GM10266 (cell line): Measurements from ENCODE around the gene EID1.
"Not testable (repeated sequence)": the region's sequence is repeated elsewhere in the genome, so short reads cannot be mapped to it uniquely, and the experiment has no call there.

Experiments used
- DNase-seq: peaks from one replicate; pipeline ENCODE4 v3.0.0; 2012; ENCODE audit errors: extremely low spot score
- TF ChIP-seq, protein P1 (sequence below): IDR thresholded peaks from 2 replicates; pipeline ENCODE4 v1.5.1; 2012; ENCODE audit warnings: mild to moderate bottlenecking, low read depth; ENCODE audit not compliant: control insufficient read depth, insufficient read depth; ENCODE audit errors: missing control alignments

EID1 gene

DNA sequence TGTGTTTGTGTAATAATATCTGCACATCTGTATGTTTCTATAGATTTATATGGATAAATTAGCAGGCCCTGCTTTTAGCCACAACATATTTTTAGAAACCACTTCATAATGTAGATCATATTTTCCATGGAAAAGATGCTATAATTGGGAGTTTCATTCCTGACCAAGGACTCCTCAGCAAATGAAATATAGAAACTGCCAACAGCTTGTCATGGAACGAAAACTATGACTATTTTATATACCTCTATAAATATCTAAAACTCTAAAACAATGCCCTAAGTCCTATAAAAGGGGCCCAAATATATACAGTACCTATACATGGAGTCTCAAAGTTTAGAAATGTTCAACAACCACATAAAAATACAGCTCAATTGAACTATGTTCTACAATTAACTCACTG lies 27.9 kb downstream of the EID1 start:
- DNase-seq: no peak
- TF ChIP-seq, protein P1, sequence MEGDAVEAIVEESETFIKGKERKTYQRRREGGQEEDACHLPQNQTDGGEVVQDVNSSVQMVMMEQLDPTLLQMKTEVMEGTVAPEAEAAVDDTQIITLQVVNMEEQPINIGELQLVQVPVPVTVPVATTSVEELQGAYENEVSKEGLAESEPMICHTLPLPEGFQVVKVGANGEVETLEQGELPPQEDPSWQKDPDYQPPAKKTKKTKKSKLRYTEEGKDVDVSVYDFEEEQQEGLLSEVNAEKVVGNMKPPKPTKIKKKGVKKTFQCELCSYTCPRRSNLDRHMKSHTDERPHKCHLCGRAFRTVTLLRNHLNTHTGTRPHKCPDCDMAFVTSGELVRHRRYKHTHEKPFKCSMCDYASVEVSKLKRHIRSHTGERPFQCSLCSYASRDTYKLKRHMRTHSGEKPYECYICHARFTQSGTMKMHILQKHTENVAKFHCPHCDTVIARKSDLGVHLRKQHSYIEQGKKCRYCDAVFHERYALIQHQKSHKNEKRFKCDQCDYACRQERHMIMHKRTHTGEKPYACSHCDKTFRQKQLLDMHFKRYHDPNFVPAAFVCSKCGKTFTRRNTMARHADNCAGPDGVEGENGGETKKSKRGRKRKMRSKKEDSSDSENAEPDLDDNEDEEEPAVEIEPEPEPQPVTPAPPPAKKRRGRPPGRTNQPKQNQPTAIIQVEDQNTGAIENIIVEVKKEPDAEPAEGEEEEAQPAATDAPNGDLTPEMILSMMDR: no peak

DNA sequence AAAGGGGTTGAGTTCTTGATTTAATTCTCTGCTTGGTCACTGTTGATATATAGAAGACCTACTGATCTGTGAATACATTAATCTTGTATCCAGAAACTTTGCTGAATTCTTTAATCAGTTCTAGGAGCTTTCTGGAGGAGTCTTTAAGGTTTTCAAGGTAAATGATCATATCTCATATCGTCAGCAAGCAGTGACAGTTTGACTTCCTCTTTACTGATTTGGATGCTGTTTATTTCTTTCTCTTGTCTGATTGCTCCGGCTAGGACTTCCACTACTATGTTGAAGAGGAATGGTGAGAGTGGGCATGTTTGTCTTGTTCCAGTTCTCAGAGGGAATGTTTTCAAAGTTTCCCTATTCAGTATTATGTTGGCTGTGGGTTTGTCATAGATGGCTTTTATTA lies 31.4 kb downstream of the EID1 start:
- not testable (repeated sequence) for DNase-seq

DNA sequence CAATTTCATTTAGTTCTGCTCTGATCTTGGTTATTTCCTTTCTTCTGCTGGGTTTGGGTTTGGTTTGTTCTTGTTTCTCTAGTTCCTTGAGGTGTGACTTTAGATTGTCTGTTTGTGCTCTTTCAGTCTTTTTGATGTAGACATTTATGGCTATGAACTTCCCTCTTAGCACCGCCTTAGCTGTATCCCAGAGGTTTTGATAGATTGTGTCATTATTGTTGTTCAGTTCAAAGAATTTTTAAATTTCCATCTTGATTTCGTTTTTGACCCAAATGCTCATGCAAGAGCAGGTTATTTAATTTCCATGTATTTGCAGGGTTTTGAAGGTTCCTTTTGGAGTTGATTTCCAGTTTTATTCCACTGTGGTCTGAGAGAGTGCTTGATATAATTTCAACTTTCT lies 32.6 kb downstream of the EID1 start:
- DNase-seq: not testable (repeated sequence)

DNA sequence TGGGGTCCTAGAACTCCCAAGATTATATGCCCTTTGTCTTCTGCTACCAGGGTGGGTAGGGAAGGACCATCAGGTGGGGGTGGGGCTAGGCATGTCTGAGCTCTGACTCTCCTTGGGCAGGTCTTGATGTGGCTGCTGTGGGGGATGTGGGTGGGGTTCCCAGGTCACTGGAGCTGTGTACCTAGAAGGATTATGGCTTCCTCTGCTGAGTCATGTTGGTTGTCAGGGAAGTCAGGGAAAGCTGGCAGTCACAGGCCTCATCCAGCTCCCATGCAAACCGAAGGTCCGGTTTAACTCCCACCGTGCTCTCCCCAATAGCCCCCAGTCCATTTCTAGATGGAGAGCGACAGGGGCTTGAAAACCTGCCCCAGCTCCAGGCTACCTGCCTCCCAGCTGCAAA lies 35.2 kb downstream of the EID1 start:
- DNase-seq: no peak

DNA sequence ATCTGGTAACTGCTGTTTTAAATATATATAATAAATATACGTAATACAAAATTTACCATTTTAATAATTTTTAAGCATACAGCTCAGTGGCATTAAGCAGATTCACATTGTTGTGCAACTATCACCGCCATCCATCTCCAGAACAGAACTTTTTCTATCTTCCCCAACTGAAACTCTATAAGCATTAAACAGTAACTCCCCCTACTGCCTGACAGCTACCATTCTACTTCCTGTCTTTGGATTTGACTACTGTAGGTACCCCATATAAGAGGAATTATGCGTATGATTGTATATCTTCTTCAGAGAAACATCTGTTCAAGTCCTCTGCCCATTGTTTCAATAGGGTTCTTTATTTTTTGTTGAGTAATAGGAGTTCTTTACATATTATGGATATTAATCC lies 36.8 kb downstream of the EID1 start:
- TF ChIP-seq, protein P1: no peak
- DNase-seq: no peak

More for the DNA sequence above, 35.2 kb downstream of the EID1 start:
- TF ChIP-seq, protein P1: no peak

DNA sequence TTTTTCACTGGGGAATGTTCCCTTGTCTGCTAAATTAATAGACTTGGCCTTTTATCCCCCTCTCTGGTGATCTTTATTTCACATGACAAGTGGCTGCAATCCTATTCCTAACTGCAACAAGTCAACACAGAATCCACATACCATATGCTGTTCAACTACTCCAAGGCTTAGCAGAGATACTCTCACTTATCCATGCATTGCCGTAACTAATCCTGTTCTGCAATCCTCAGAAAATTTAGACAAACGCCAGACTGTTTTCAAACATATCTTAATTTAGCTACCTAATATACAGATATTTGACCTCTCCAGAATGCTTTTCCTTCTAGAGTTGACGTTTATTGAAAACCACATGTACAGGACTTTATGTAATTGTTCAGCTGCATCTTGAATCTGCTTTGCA lies 37.9 kb downstream of the EID1 start:
- TF ChIP-seq, protein P1: no peak

DNA sequence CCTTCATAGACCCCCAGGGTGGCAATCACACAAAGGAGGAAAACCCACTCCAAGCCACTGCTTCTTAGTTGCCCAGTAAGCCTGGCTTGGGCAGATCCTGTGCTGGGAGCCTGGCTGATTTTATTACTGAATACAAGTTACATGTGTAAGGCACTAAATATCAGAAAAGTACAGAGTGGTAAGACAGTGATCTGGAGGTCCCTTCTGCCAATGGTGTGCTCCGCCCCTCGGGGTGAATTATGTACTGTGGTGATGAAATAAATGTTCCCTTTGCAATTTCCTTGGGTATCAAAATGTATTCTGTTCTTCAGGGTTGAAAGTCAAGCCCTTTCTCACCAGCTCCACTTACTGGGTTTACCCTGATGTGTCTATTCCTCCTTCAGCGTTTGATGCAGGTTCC lies 38.8 kb downstream of the EID1 start:
- no peak for DNase-seq
- TF ChIP-seq, protein P1: no peak

More for the DNA sequence above, 37.9 kb downstream of the EID1 start:
- no peak for DNase-seq

DNA sequence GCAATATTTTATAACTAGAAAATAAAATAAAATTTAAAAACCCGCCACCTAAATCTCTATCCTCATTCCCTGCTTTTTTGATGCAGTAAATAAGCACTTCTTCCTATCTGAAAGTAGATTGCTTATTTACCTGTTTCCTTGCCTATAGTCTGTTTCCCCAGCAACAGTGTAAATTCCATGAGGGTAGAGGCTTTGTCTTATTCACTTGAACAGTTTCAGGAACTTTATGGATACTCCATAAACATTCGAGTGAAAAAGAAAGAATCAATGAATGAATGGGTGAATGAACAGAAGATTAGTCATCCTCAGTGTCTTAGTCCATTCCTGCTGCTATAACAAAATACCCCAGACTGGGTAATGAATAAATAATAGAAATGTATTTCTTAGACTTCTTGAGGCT lies 44.1 kb downstream of the EID1 start:
- TF ChIP-seq, protein P1: no peak
- DNase-seq: no peak
